ENCODE data around the gene NFS1.

NFS1 gene

GRCh38 chr20:35681960-35682359 is 17.2 kb downstream of the NFS1 start:
- intact Hi-C loops (cut with DNase I; ENCODE audit: low total_unique reads) = no loop called here
- no peak for TF ChIP-seq CTCF (IDR thresholded peaks at IDR 0.05)
- Histone ChIP-seq H3K9me3 (no peaks in the 10 kb centered on the region), H3K27me3 (no peaks in the 10 kb centered on the region), H3K4me1 (no peaks in the 10 kb centered on the region), H3K4me3 (no peak overlapping the region), H3K36me3 (peaks cover 15 to 89% (median 32%) of the 10 kb centered on the region in 3 donors), H3K27ac (no peak overlapping the region)
- DNase-seq = no peak

- Histone ChIP-seq H3K4me3 (no peak overlapping the region), H3K9me3 (no peaks in the 10 kb centered on the region), H3K4me1 (no peaks in the 10 kb centered on the region), H3K27me3 (no peaks in the 10 kb centered on the region), H3K27ac (no peak overlapping the region), H3K36me3 (peaks cover 4 to 85% (median 32%) of the 10 kb centered on the region in 3 donors)
- TF ChIP-seq CTCF (IDR thresholded peaks at IDR 0.05) = no peak
- DNase-seq = no peak
- intact Hi-C loops (cut with DNase I; ENCODE audit: low total_unique reads) = no loop called here
Observed at GRCh38 chr20:35680452-35681183, 18.5 kb downstream of the NFS1 start.

- H3K27me3 ChIP-seq = no peaks in the 10 kb centered on the region
- H3K4me1 ChIP-seq = no peaks in the 10 kb centered on the region
- H3K36me3 ChIP-seq = peaks cover 42 to 81% (median 62%) of the 10 kb centered on the region in 3 donors
- DNase-seq = no peak
- H3K27ac ChIP-seq = no peak overlapping the region
- no peak for TF ChIP-seq CTCF (IDR thresholded peaks at IDR 0.05)
- no peak overlapping the region for H3K4me3 ChIP-seq
- intact Hi-C loops (cut with DNase I; ENCODE audit: low total_unique reads) = no loop called here
- H3K9me3 ChIP-seq = no peaks in the 10 kb centered on the region
Observed at GRCh38 chr20:35674921-35675320, 24.2 kb downstream of the NFS1 start.

GRCh38 chr20:35673884-35674283 is 25.3 kb downstream of the NFS1 start:
- no peak for TF ChIP-seq CTCF (IDR thresholded peaks at IDR 0.05)
- no peaks in the 10 kb centered on the region for H3K27me3 ChIP-seq
- H3K27ac ChIP-seq = no peak overlapping the region
- intact Hi-C loops (cut with DNase I; ENCODE audit: low total_unique reads) = no loop called here
- H3K9me3 ChIP-seq = no peaks in the 10 kb centered on the region
- H3K4me3 ChIP-seq = no peak overlapping the region
- DNase-seq = no peak
- no peaks in the 10 kb centered on the region for H3K4me1 ChIP-seq
- peaks cover 48 to 81% (median 71%) of the 10 kb centered on the region in 3 donors for H3K36me3 ChIP-seq

GRCh38 chr20:35669681-35670080 is 29.5 kb downstream of the NFS1 start:
- DNase-seq = no peak
- Histone ChIP-seq H3K27ac (no peak overlapping the region), H3K4me3 (no peak overlapping the region), H3K36me3 (peaks cover 55 to 71% (median 56%) of the 10 kb centered on the region in 3 donors), H3K9me3 (no peaks in the 10 kb centered on the region), H3K4me1 (no peaks in the 10 kb centered on the region), H3K27me3 (no peaks in the 10 kb centered on the region)
- TF ChIP-seq CTCF (IDR thresholded peaks at IDR 0.05) = no peak
- intact Hi-C loops (cut with DNase I; ENCODE audit: low total_unique reads) = no loop called here

Data from tibial artery (tissue), 4 donors.